SK-N-SH (cell line): ENCODE data around the gene SRGAP1. TPM values are rescaled to one million over a fixed set of nuclear protein-coding genes. Genes with fewer than 3 reads are reported as not detected.

Experiments used
- CTCF ChIA-PET: fragments of 300-600, 350-600 bp; formaldehyde crosslinking; extraction: SDS; loops from one replicate; lab custom pipeline; 2021; lab: Yijun Ruan, JAX
- POLR2A ChIA-PET: fragments of 350-600 bp; sonication (Branson Sonifier 250); formaldehyde crosslinking; extraction: SDS; loops from one replicate; lab custom pipeline; 2020; ENCODE audit warnings: antibody characterized with exemption, inconsistent platforms; lab: Yijun Ruan, JAX
- DNase-seq: peaks from one replicate; pipeline ENCODE4 v3.0.0; 2012
- H2AFZ ChIP-seq: fragments of 200-600 bp; sonication (generic); 2 replicates; pipeline ENCODE4 v1.8.1; 2016; ENCODE audit warnings: antibody characterized with exemption, mild to moderate bottlenecking, low read depth
- H3F3A ChIP-seq: fragments of 200-600 bp; sonication (generic); replicated peaks from 2 replicates; pipeline ENCODE3; 2016; ENCODE audit warnings: antibody characterized with exemption, mild to moderate bottlenecking; ENCODE audit not compliant: insufficient read depth
- H3K27ac ChIP-seq, 2 experiments: fragments of 200-500 bp in 1 of 2; fragments of 200-600 bp in 1 of 2; sonication (Bioruptor generic) in 1 of 2; sonication (generic), shearing (Covaris generic) in 1 of 2; 2 replicates each; pipeline versions ENCODE4 v1.5.1 to v1.6.1; 2014 to 2016; ENCODE audit warnings: low read depth in 2 of 2, inconsistent platforms in 1 of 2, low read length in 1 of 2, mild to moderate bottlenecking in 1 of 2, mixed read lengths in 1 of 2
- H3K27me3 ChIP-seq: fragments of 200-600 bp; sonication (generic), shearing (Covaris generic); 2 replicates; pipeline ENCODE4 v1.6.1; 2016; ENCODE audit warnings: mixed run types; ENCODE audit not compliant: insufficient read depth
- H3K36me3 ChIP-seq, 2 experiments: fragments of 200-500 bp in 1 of 2; fragments of 200-600 bp in 1 of 2; sonication (Bioruptor generic) in 1 of 2; sonication (generic) in 1 of 2; replicated peaks in 1 of 2; 2 replicates each; pipeline versions ENCODE3 to v1.5.1; 2014 to 2016; ENCODE audit warnings: low read length in 1 of 2, mild to moderate bottlenecking in 1 of 2; ENCODE audit not compliant: insufficient read depth in 2 of 2, control insufficient read depth in 1 of 2
- H3K4me1 ChIP-seq, 2 experiments: fragments of 200-500 bp in 1 of 2; fragments of 200-600 bp in 1 of 2; sonication (Bioruptor generic) in 1 of 2; sonication (generic), shearing (Covaris generic) in 1 of 2; 2 replicates each; pipeline versions ENCODE4 v1.5.1 to v1.6.1; 2014 to 2016; ENCODE audit warnings: low read depth in 1 of 2, low read length in 1 of 2, mixed run types in 1 of 2; ENCODE audit not compliant: insufficient read depth in 2 of 2, control insufficient read depth in 1 of 2
- H3K4me2 ChIP-seq: fragments of 200-600 bp; sonication (generic), shearing (Covaris generic); 2 replicates; pipeline ENCODE4 v1.6.1; 2017; ENCODE audit warnings: mixed run types
- H3K4me3 ChIP-seq, 2 experiments: fragments of 200-500 bp in 1 of 2; fragments of 200-600 bp in 1 of 2; sonication (Bioruptor generic) in 1 of 2; sonication (generic), shearing (Covaris generic) in 1 of 2; 2 replicates each; pipeline versions ENCODE4 v1.5.1 to v1.8.1; 2014 to 2016; ENCODE audit warnings: low read depth in 2 of 2, inconsistent platforms in 1 of 2, low read length in 1 of 2, mild to moderate bottlenecking in 1 of 2, mixed read lengths in 1 of 2, moderate library complexity in 1 of 2
- H3K79me2 ChIP-seq: fragments of 200-600 bp; sonication (generic); 2 replicates; pipeline ENCODE4 v1.8.1; 2017; ENCODE audit warnings: mild to moderate bottlenecking; ENCODE audit not compliant: insufficient read depth
- H3K9ac ChIP-seq: fragments of 200-600 bp; sonication (generic); 2 replicates; pipeline ENCODE4 v1.6.1; 2017; ENCODE audit warnings: mixed run types
- H3K9me2 ChIP-seq: fragments of 200-600 bp; sonication (generic); 2 replicates; pipeline ENCODE4 v1.6.1; 2017; ENCODE audit warnings: mixed run types
- H3K9me3 ChIP-seq: fragments of 200-600 bp; sonication (generic); 2 replicates; pipeline ENCODE4 v1.6.1; 2017; ENCODE audit warnings: mixed run types, mild to moderate bottlenecking, moderate library complexity
- H4K20me1 ChIP-seq: fragments of 200-600 bp; sonication (generic); 2 replicates; pipeline ENCODE4 v1.6.1; 2017; ENCODE audit warnings: mild to moderate bottlenecking, mixed run types; ENCODE audit not compliant: insufficient read depth
- CHD2 ChIP-seq: fragments of 150-350 bp; IDR thresholded peaks from 2 replicates; pipeline ENCODE4 v1.6.1; 2018; ENCODE audit warnings: low read length; ENCODE audit not compliant: partially characterized antibody
- CTCF ChIP-seq: fragments of 200-600 bp; sonication (generic); IDR thresholded peaks from 2 replicates; pipeline ENCODE4 v1.6.1; 2017; ENCODE audit warnings: antibody characterized with exemption, mild to moderate bottlenecking, moderate library complexity
- ELF1 ChIP-seq: IDR thresholded peaks from 2 replicates; pipeline ENCODE4 v1.4.0; 2012
- FOSL2 ChIP-seq: IDR thresholded peaks from 2 replicates; pipeline ENCODE4 v1.4.0; 2012; ENCODE audit warnings: low read depth, mild to moderate bottlenecking, moderate library complexity, borderline replicate concordance
- FOXM1 ChIP-seq: IDR thresholded peaks from 2 replicates; pipeline ENCODE4 v1.4.0; 2012; ENCODE audit warnings: low read depth, mild to moderate bottlenecking
- GABPA ChIP-seq: IDR thresholded peaks from 2 replicates; pipeline ENCODE4 v1.4.0; 2012; ENCODE audit warnings: low read depth, mild to moderate bottlenecking
- JUND ChIP-seq: IDR thresholded peaks from 2 replicates; pipeline ENCODE4 v1.4.0; 2012
- MAX ChIP-seq: IDR thresholded peaks from 2 replicates; pipeline ENCODE4 v1.4.0; 2012; ENCODE audit warnings: low read depth
- MXI1 ChIP-seq: IDR thresholded peaks from 2 replicates; pipeline ENCODE4 v1.6.1; 2012; ENCODE audit warnings: mild to moderate bottlenecking, low read depth, low read length, improper control_type of control experiment
- NFIC ChIP-seq: IDR thresholded peaks from 2 replicates; pipeline ENCODE4 v1.4.0; 2012; ENCODE audit warnings: borderline replicate concordance
- PBX3 ChIP-seq: IDR thresholded peaks from 2 replicates; pipeline ENCODE4; 2012
- POLR2AphosphoS5 ChIP-seq: IDR thresholded peaks from 2 replicates; pipeline ENCODE4 v1.6.1; 2012; ENCODE audit warnings: low read depth, low read length
- RAD21 ChIP-seq: IDR thresholded peaks from 2 replicates; pipeline ENCODE4 v1.6.1; 2012; ENCODE audit warnings: mild to moderate bottlenecking, low read length
- RCOR1 ChIP-seq: fragments of 150-350 bp; IDR thresholded peaks from 2 replicates; pipeline ENCODE4 v1.6.1; 2017; ENCODE audit warnings: antibody characterized with exemption, low read length
- SIN3A ChIP-seq: IDR thresholded peaks from 2 replicates; pipeline ENCODE4 v1.6.1; 2012; ENCODE audit warnings: low read depth, mild to moderate bottlenecking, low read length, moderate library complexity, borderline replicate concordance
- SMC3 ChIP-seq: IDR thresholded peaks from 2 replicates; pipeline ENCODE4 v1.6.1; 2012; ENCODE audit warnings: low read depth, low read length, improper control_type of control experiment
- TAF1 ChIP-seq: IDR thresholded peaks from 2 replicates; pipeline ENCODE4 v1.6.1; 2012; ENCODE audit warnings: low read depth, mild to moderate bottlenecking, low read length, moderate library complexity, borderline replicate concordance
- YY1 ChIP-seq: IDR thresholded peaks from 2 replicates; pipeline ENCODE4 v1.4.0; 2012; ENCODE audit warnings: low read depth, mild to moderate bottlenecking
- ZBTB33 ChIP-seq: IDR thresholded peaks from 2 replicates; pipeline ENCODE4 v1.4.0; 2012; ENCODE audit warnings: low read depth, borderline replicate concordance
- WGBS: methylation state at CpG from one replicate; pipeline ENCODE4 v1.1.6; 2017; ENCODE audit warnings: low lambda C conversion rate; 5-methylcytosine and 5-hydroxymethylcytosine counted together
- polyA plus RNA-seq, 3 experiments: library from polyadenylated mRNA; depleted of rRNA; stranded (reverse); fragments of >200 nt; gene quantifications; 2 replicates each; pipeline ENCODE4 v1.2.3, GENCODE V29; 2012

The SRGAP1 gene
- polyA plus RNA-seq, 1 of the 3 experiments (the other 2 are of a cell fraction), result 2.6 TPM

GRCh38 chr12:63997198-63997597, 152.7 kb downstream of the SRGAP1 start:
- H3K9me2 ChIP-seq, result no peaks in the 10 kb centered on the region
- H4K20me1 ChIP-seq, result no peaks in the 10 kb centered on the region
- H2AFZ ChIP-seq, result no peak overlapping the region
- H3K9me3 ChIP-seq, result no peaks in the 10 kb centered on the region
- no peaks in the 10 kb centered on the region for H3K27me3 ChIP-seq
- POLR2A ChIA-PET, result no interaction called here
- no peak overlapping the region for H3K4me3 ChIP-seq
- CTCF ChIA-PET, result no interaction called here
- WGBS, result 86% methylated on average over 1 of the region's 1 CpG
- no peak overlapping the region for H3K27ac ChIP-seq
- no peak overlapping the region for H3K9ac ChIP-seq
- H3K79me2 ChIP-seq, result no peaks in the 10 kb centered on the region
- H3F3A ChIP-seq, result peaks cover 7% of the 10 kb centered on the region
- peaks cover 10 to 21% of the 10 kb centered on the region in 2 experiments; a peak in 3 of 4 replicates for H3K4me1 ChIP-seq
- TF ChIP-seq TAF1, result no peak
- TF ChIP-seq SMC3, result no peak
- TF ChIP-seq PBX3, result no peak
- TF ChIP-seq CHD2, result no peak
- no peak for TF ChIP-seq FOXM1
- no peak for TF ChIP-seq CTCF
- TF ChIP-seq RCOR1, result no peak
- TF ChIP-seq JUND, result no peak
- TF ChIP-seq MAX, result no peak
- TF ChIP-seq YY1, result no peak
- no peak for TF ChIP-seq ELF1
- no peak for TF ChIP-seq SIN3A
- TF ChIP-seq NFIC, result no peak
- no peak for TF ChIP-seq RAD21
- TF ChIP-seq MXI1, result no peak
- TF ChIP-seq POLR2AphosphoS5, result no peak
- no peak for DNase-seq
- no peak overlapping the region for H3K4me2 ChIP-seq
- H3K36me3 ChIP-seq, result peaks cover 0 to 13% of the 10 kb centered on the region in 2 experiments

- Histone ChIP-seq H3K9me3 (no peaks in the 10 kb centered on the region), H3K27me3 (no peaks in the 10 kb centered on the region), H3K4me1 (peaks cover 10 to 20% of the 10 kb centered on the region in 2 experiments; a peak in 3 of 4 replicates), H3K4me2 (no peak overlapping the region), H3K4me3 (no peak overlapping the region), H4K20me1 (no peaks in the 10 kb centered on the region), H3K9ac (no peak overlapping the region), H3K36me3 (peaks cover 0 to 8% of the 10 kb centered on the region in 2 experiments), H3K79me2 (no peaks in the 10 kb centered on the region), H3K9me2 (no peaks in the 10 kb centered on the region), H3K27ac (no peak overlapping the region), H2AFZ (no peak overlapping the region), H3F3A (peaks cover 7% of the 10 kb centered on the region)
- CTCF ChIA-PET, result interaction anchor here (0.9 kb wide), 1 partner anchor 13 kb away, joined by 3 read pairs; no protein-coding TSS in a partner anchor
- POLR2A ChIA-PET, result no interaction called here
- DNase-seq, result no peak
- TF ChIP-seq TAF1 (no peak), ZBTB33 (no peak), MXI1 (no peak), POLR2AphosphoS5 (no peak), FOSL2 (no peak), CTCF (no peak), GABPA (no peak), PBX3 (no peak)
Observed at GRCh38 chr12:63998584-63998983, 154.1 kb downstream of the SRGAP1 start.
